Measurements from ENCODE around the gene NANS.
"Not testable (repeated sequence)": the region's sequence is repeated elsewhere in the genome, so short reads cannot be mapped to it uniquely, and the experiment has no call there.

NANS gene

DNA sequence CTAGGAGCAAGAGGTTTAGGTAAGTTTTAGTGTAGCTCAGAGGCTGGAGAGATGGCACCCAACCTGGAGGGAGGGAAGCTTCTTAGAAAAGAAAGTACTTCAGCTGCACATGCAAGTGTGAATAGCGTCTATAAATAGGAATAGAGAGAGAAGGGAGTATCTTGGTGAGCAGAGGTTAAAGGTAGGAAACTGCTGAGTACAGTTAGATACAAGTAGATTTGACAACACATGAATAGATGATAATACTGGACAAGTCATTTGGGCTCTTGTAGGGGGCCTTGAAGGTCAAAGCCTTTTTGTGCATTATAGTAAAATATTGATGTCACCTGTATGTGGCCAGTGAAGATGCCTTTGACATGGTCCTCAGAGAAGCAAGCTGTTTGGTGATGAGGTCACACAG is 39.2 kb upstream of the NANS start:
- H3K9me3 ChIP-seq (replicated peaks in 1 of 2; ENCODE audit: control insufficient read depth in 2 of 2, insufficient read depth in 1 of 2, low read depth in 1 of 2, low read length in 2 of 2), result peaks cover 0 to 4% of the 10 kb centered on the region in 2 donors
- H3K4me3 ChIP-seq (ENCODE audit: low read length in 2 of 2), result no peak overlapping the region
- H3K23ac ChIP-seq (ENCODE audit: low read depth, low read length, poor library complexity), result no peak overlapping the region
- no peak overlapping the region for H4K8ac ChIP-seq (ENCODE audit: low read depth, low read length)
- no peak overlapping the region for H3K18ac ChIP-seq (ENCODE audit: low read length)
- H2AFZ ChIP-seq (ENCODE audit: low read length), result no peak overlapping the region
- H3K9ac ChIP-seq (ENCODE audit: low read depth, low read length, poor library complexity), result no peak overlapping the region
- H2BK15ac ChIP-seq (ENCODE audit: low read length), result no peak overlapping the region
- no peak overlapping the region for H3K4ac ChIP-seq (ENCODE audit: low read length)
- H2BK120ac ChIP-seq (ENCODE audit: low read depth, low read length), result no peak overlapping the region
- no peak overlapping the region for H3K14ac ChIP-seq (ENCODE audit: low read length)
- H3K4me2 ChIP-seq (ENCODE audit: insufficient read depth, low read length, poor library complexity, severe bottlenecking), result no peak overlapping the region
- no CpG with 5 or more reads among the region's 1 CpG for WGBS, 2 donors (ENCODE audit: extremely low coverage in 2 of 2, insufficient read length in 2 of 2, insufficient replicate concordance in 1 of 2)
- no peak overlapping the region for H2BK12ac ChIP-seq (ENCODE audit: low read length)
- peaks cover 23 to 86% of the 10 kb centered on the region in 2 donors for H3K36me3 ChIP-seq (replicated peaks in 1 of 2; ENCODE audit: control insufficient read depth in 2 of 2, insufficient read depth in 2 of 2, low read length in 2 of 2)
- H2BK5ac ChIP-seq (ENCODE audit: low read length), result no peak overlapping the region
- no peaks in the 10 kb centered on the region for H3K27me3 ChIP-seq (ENCODE audit: control insufficient read depth in 3 of 3, insufficient read depth in 3 of 3, low read depth in 1 of 3, low read length in 3 of 3)
- no peak for DNase-seq (ENCODE audit: low spot score)
- H2AK5ac ChIP-seq (ENCODE audit: low read depth, low read length), result no peak overlapping the region
- no peak overlapping the region for H4K91ac ChIP-seq (ENCODE audit: low read depth, low read length, poor library complexity)
- no peaks in the 10 kb centered on the region for H3K4me1 ChIP-seq (ENCODE audit: control insufficient read depth in 2 of 2, insufficient read depth in 1 of 2, low read depth in 1 of 2, low read length in 2 of 2)
- no peak overlapping the region for H3K27ac ChIP-seq (replicated peaks; ENCODE audit: low read length)
- H3K79me1 ChIP-seq (ENCODE audit: low read depth, low read length), result peaks cover 1% of the 10 kb centered on the region

DNA sequence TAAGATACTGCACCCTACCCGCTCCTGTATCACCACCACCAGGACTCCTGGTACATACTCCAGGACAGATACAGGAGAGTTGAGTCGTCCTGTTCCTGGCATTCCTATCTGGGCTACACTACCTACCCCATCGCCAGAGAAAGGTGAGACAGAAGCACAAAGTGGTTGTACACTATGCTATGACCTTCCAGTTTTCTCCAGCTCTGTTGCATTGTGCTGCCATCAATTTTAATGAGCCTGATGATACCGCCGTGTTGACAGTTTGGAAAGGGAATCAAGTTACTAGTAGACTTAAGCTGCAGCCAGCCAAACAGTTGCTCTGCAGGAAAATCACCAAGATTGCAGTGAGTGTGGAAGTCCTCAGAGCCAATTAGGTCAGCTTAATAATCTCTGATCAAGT is 38.2 kb upstream of the NANS start:
- WGBS, 2 donors (ENCODE audit: extremely low coverage in 2 of 2, insufficient read length in 2 of 2, insufficient replicate concordance in 1 of 2), result no CpG with 5 or more reads among the region's 5 CpGs
- H3K14ac ChIP-seq (ENCODE audit: low read length), result no peak overlapping the region
- no peak overlapping the region for H4K8ac ChIP-seq (ENCODE audit: low read depth, low read length)
- H4K91ac ChIP-seq (ENCODE audit: low read depth, low read length, poor library complexity), result no peak overlapping the region
- H3K27me3 ChIP-seq (ENCODE audit: control insufficient read depth in 3 of 3, insufficient read depth in 3 of 3, low read depth in 1 of 3, low read length in 3 of 3), result no peaks in the 10 kb centered on the region
- H3K9me3 ChIP-seq (replicated peaks in 1 of 2; ENCODE audit: control insufficient read depth in 2 of 2, insufficient read depth in 1 of 2, low read depth in 1 of 2, low read length in 2 of 2), result peaks cover 0 to 4% of the 10 kb centered on the region in 2 donors
- H3K4me2 ChIP-seq (ENCODE audit: insufficient read depth, low read length, poor library complexity, severe bottlenecking), result no peak overlapping the region
- no peak overlapping the region for H3K23ac ChIP-seq (ENCODE audit: low read depth, low read length, poor library complexity)
- no peak overlapping the region for H3K4me3 ChIP-seq (ENCODE audit: low read length in 2 of 2)
- no peak overlapping the region for H3K4ac ChIP-seq (ENCODE audit: low read length)
- no peak overlapping the region for H3K9ac ChIP-seq (ENCODE audit: low read depth, low read length, poor library complexity)
- H3K79me1 ChIP-seq (ENCODE audit: low read depth, low read length), result peaks cover 1% of the 10 kb centered on the region
- H2AK5ac ChIP-seq (ENCODE audit: low read depth, low read length), result no peak overlapping the region
- no peak overlapping the region for H2BK5ac ChIP-seq (ENCODE audit: low read length)
- H2BK12ac ChIP-seq (ENCODE audit: low read length), result no peak overlapping the region
- no peak overlapping the region for H2BK120ac ChIP-seq (ENCODE audit: low read depth, low read length)
- DNase-seq (ENCODE audit: low spot score), result no peak
- peaks cover 19 to 76% of the 10 kb centered on the region in 2 donors for H3K36me3 ChIP-seq (replicated peaks in 1 of 2; ENCODE audit: control insufficient read depth in 2 of 2, insufficient read depth in 2 of 2, low read length in 2 of 2)
- H2AFZ ChIP-seq (ENCODE audit: low read length), result no peak overlapping the region
- H2BK15ac ChIP-seq (ENCODE audit: low read length), result no peak overlapping the region
- no peaks in the 10 kb centered on the region for H3K4me1 ChIP-seq (ENCODE audit: control insufficient read depth in 2 of 2, insufficient read depth in 1 of 2, low read depth in 1 of 2, low read length in 2 of 2)
- H3K18ac ChIP-seq (ENCODE audit: low read length), result no peak overlapping the region
- H3K27ac ChIP-seq (replicated peaks; ENCODE audit: low read length), result no peak overlapping the region

DNA sequence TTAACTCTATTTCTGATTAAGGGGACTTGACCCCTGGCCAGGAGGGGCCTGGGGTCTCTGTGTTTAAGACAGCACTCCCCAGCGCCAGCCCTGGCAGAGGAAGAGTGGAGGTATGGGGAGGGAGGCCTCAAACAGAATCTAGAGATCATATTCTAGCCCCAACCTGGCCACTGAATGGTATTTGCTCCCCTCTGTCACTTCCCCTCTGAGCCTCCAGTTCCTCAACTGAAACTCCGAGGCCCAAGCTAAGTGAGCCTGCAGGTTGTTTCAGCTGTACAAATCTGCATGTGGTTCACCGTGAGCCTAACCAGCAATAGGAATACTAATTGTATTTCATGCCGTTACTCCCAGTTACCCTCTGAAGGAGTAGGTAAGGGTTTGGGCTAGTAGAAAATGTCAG is 37.4 kb upstream of the NANS start:
- no peak overlapping the region for H3K14ac ChIP-seq (ENCODE audit: low read length)
- H2AFZ ChIP-seq (ENCODE audit: low read length), result no peak overlapping the region
- WGBS, 2 donors (ENCODE audit: extremely low coverage in 2 of 2, insufficient read length in 2 of 2, insufficient replicate concordance in 1 of 2), result no CpG with 5 or more reads among the region's 4 CpGs
- no peak overlapping the region for H3K4ac ChIP-seq (ENCODE audit: low read length)
- H3K9me3 ChIP-seq (replicated peaks in 1 of 2; ENCODE audit: control insufficient read depth in 2 of 2, insufficient read depth in 1 of 2, low read depth in 1 of 2, low read length in 2 of 2), result peaks cover 0 to 4% of the 10 kb centered on the region in 2 donors
- H3K23ac ChIP-seq (ENCODE audit: low read depth, low read length, poor library complexity), result no peak overlapping the region
- no peak overlapping the region for H2BK12ac ChIP-seq (ENCODE audit: low read length)
- H3K4me3 ChIP-seq (ENCODE audit: low read length in 2 of 2), result no peak overlapping the region
- H3K18ac ChIP-seq (ENCODE audit: low read length), result no peak overlapping the region
- no peak overlapping the region for H3K27ac ChIP-seq (replicated peaks; ENCODE audit: low read length)
- H3K27me3 ChIP-seq (ENCODE audit: control insufficient read depth in 3 of 3, insufficient read depth in 3 of 3, low read depth in 1 of 3, low read length in 3 of 3), result no peaks in the 10 kb centered on the region
- no peak overlapping the region for H2BK120ac ChIP-seq (ENCODE audit: low read depth, low read length)
- H3K4me1 ChIP-seq (ENCODE audit: control insufficient read depth in 2 of 2, insufficient read depth in 1 of 2, low read depth in 1 of 2, low read length in 2 of 2), result no peaks in the 10 kb centered on the region
- no peak overlapping the region for H2BK15ac ChIP-seq (ENCODE audit: low read length)
- no peak overlapping the region for H2AK5ac ChIP-seq (ENCODE audit: low read depth, low read length)
- no peak for DNase-seq (ENCODE audit: low spot score)
- peaks cover 16 to 68% of the 10 kb centered on the region in 2 donors for H3K36me3 ChIP-seq (replicated peaks in 1 of 2; ENCODE audit: control insufficient read depth in 2 of 2, insufficient read depth in 2 of 2, low read length in 2 of 2)
- peaks cover 1% of the 10 kb centered on the region for H3K79me1 ChIP-seq (ENCODE audit: low read depth, low read length)
- no peak overlapping the region for H2BK5ac ChIP-seq (ENCODE audit: low read length)
- H3K4me2 ChIP-seq (ENCODE audit: insufficient read depth, low read length, poor library complexity, severe bottlenecking), result no peak overlapping the region
- H4K8ac ChIP-seq (ENCODE audit: low read depth, low read length), result no peak overlapping the region
- H3K9ac ChIP-seq (ENCODE audit: low read depth, low read length, poor library complexity), result no peak overlapping the region
- H4K91ac ChIP-seq (ENCODE audit: low read depth, low read length, poor library complexity), result no peak overlapping the region

DNA sequence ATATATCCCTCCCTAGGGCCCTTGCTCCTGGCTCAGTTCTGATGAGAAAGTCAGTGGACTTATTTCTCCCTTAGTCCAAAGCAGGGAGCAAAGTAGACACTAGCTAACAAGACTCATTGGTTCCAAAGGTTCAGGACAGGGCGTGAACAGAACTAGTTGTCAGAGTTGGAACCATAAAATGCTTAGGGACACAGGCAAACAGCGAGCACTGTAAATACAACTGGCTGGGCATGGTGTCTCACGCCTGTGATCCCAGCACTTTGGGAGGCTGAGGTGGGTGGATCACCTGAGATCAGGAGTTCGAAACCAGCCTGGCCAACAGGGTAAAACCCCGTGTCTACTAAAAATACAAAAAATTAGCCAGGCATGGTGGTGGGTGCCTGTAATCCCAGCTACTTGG is 36.7 kb upstream of the NANS start:
- H4K8ac ChIP-seq (ENCODE audit: low read depth, low read length); H2BK120ac ChIP-seq (ENCODE audit: low read depth, low read length); H3K9ac ChIP-seq (ENCODE audit: low read depth, low read length, poor library complexity); H3K79me1 ChIP-seq (ENCODE audit: low read depth, low read length); H3K4me1 ChIP-seq (ENCODE audit: control insufficient read depth in 2 of 2, insufficient read depth in 1 of 2, low read depth in 1 of 2, low read length in 2 of 2); H2AFZ ChIP-seq (ENCODE audit: low read length); H3K14ac ChIP-seq (ENCODE audit: low read length); H3K4me2 ChIP-seq (ENCODE audit: insufficient read depth, low read length, poor library complexity, severe bottlenecking); H3K18ac ChIP-seq (ENCODE audit: low read length); H3K27me3 ChIP-seq (ENCODE audit: control insufficient read depth in 3 of 3, insufficient read depth in 3 of 3, low read depth in 1 of 3, low read length in 3 of 3); H3K27ac ChIP-seq (replicated peaks; ENCODE audit: low read length); H3K9me3 ChIP-seq (replicated peaks in 1 of 2; ENCODE audit: control insufficient read depth in 2 of 2, insufficient read depth in 1 of 2, low read depth in 1 of 2, low read length in 2 of 2); H2BK5ac ChIP-seq (ENCODE audit: low read length); H3K23ac ChIP-seq (ENCODE audit: low read depth, low read length, poor library complexity); H2BK15ac ChIP-seq (ENCODE audit: low read length); H2AK5ac ChIP-seq (ENCODE audit: low read depth, low read length); H3K4me3 ChIP-seq (ENCODE audit: low read length in 2 of 2); H3K4ac ChIP-seq (ENCODE audit: low read length); DNase-seq (ENCODE audit: low spot score); H4K91ac ChIP-seq (ENCODE audit: low read depth, low read length, poor library complexity); H2BK12ac ChIP-seq (ENCODE audit: low read length): not testable (repeated sequence)
- peaks cover 16 to 61% of the 10 kb centered on the region in 2 donors for H3K36me3 ChIP-seq (replicated peaks in 1 of 2; ENCODE audit: control insufficient read depth in 2 of 2, insufficient read depth in 2 of 2, low read length in 2 of 2)
- no CpG with 5 or more reads among the region's 5 CpGs for WGBS, 2 donors (ENCODE audit: extremely low coverage in 2 of 2, insufficient read length in 2 of 2, insufficient replicate concordance in 1 of 2)
